H1 (cell line): ENCODE measurements around the gene ZNF763. TPM values are rescaled to one million over a fixed set of nuclear protein-coding genes. Genes with fewer than 3 reads are reported as not detected.

ENCODE experiments used
- CTCF ChIA-PET: fragments of 300-600 bp; sonication (Branson Sonifier 250); formaldehyde crosslinking; loops from one replicate; lab custom pipeline; 2021; ENCODE audit not compliant: partially characterized antibody; lab: Charles Lee
- POLR2A ChIA-PET: fragments of 300-600 bp; sonication (Branson Sonifier 250); formaldehyde crosslinking; loops from one replicate; lab custom pipeline; 2021; ENCODE audit warnings: inconsistent platforms; ENCODE audit not compliant: partially characterized antibody; lab: Charles Lee
- DNase-seq, 2 experiments: peaks; one replicate each; pipeline versions ENCODE4 v3.0.0 to v3.0.0-alpha.2; 2010 to 2022; ENCODE audit warnings: low spot score in 2 of 2, low read depth in 1 of 2, mixed read lengths in 1 of 2
- FAIRE-seq: peaks from 2 replicates; lab custom pipeline; 2011; peaks lifted over from hg19 to GRCh38; lab: Jason Lieb, UNC
- H2AFZ ChIP-seq: 2 replicates; pipeline ENCODE4 v1.8.1; 2012; ENCODE audit warnings: low read length, inconsistent platforms
- H2AK5ac ChIP-seq: 2 replicates; pipeline ENCODE4 v1.6.1; 2013; ENCODE audit warnings: low read depth, low read length
- H2BK120ac ChIP-seq: replicated peaks from 2 replicates; pipeline ENCODE3; 2013; ENCODE audit warnings: low read depth, low read length, inconsistent platforms
- H2BK12ac ChIP-seq: 2 replicates; pipeline ENCODE4 v1.6.1; 2013; ENCODE audit warnings: low read depth, low read length
- H2BK15ac ChIP-seq: 2 replicates; pipeline ENCODE4 v1.6.1; 2013; ENCODE audit warnings: low read length
- H2BK20ac ChIP-seq: 2 replicates; pipeline ENCODE4 v1.6.1; 2013; ENCODE audit warnings: low read length
- H2BK5ac ChIP-seq: 2 replicates; pipeline ENCODE4 v1.6.1; 2013; ENCODE audit warnings: low read depth, low read length
- H3K14ac ChIP-seq: 2 replicates; pipeline ENCODE4 v1.6.1; 2013; ENCODE audit warnings: inconsistent platforms; ENCODE audit not compliant: insufficient read length
- H3K18ac ChIP-seq: 2 replicates; pipeline ENCODE4 v1.6.1; 2013; ENCODE audit warnings: low read length; ENCODE audit errors: extremely low read depth
- H3K23ac ChIP-seq: 2 replicates; pipeline ENCODE4 v1.6.1; 2013; ENCODE audit warnings: inconsistent platforms; ENCODE audit not compliant: insufficient read length
- H3K23me2 ChIP-seq: 2 replicates; pipeline ENCODE4 v1.6.1; 2013; ENCODE audit warnings: low read depth, low read length
- H3K27ac ChIP-seq: 2 replicates; pipeline ENCODE4 v1.6.1; 2011; ENCODE audit warnings: low read depth, low read length, inconsistent platforms
- H3K27me3 ChIP-seq, 4 experiments: replicated peaks in 1 of 4; 1 replicate in 1 of 4; 2 replicates in 3 of 4; pipeline versions ENCODE4 v1.6.1 to v1.8.1; 2011 to 2013; ENCODE audit warnings: low read length in 3 of 4, mild to moderate bottlenecking in 3 of 4, inconsistent platforms in 2 of 4, mixed read lengths in 2 of 4, moderate library complexity in 1 of 4; ENCODE audit not compliant: control insufficient read depth in 3 of 4, insufficient read depth in 3 of 4; ENCODE audit errors: extremely low read depth in 1 of 4
- H3K36me3 ChIP-seq, 4 experiments: 2 replicates each; pipeline versions ENCODE4 v1.6.1 to v1.8.1; 2011 to 2013; ENCODE audit warnings: mild to moderate bottlenecking in 4 of 4, low read length in 3 of 4, moderate library complexity in 2 of 4, control low read depth in 1 of 4, inconsistent platforms in 1 of 4; ENCODE audit not compliant: insufficient read depth in 4 of 4, control insufficient read depth in 2 of 4
- H3K4ac ChIP-seq: replicated peaks from 2 replicates; pipeline ENCODE3; 2013; ENCODE audit warnings: low read length, low read depth, mixed read lengths, inconsistent platforms; ENCODE audit not compliant: insufficient read length
- H3K4me1 ChIP-seq, 4 experiments: replicated peaks in 1 of 4; 1 replicate in 1 of 4; 2 replicates in 3 of 4; pipeline versions ENCODE4 v1.6.1 to v1.8.1; 2011 to 2013; ENCODE audit warnings: low read length in 3 of 4, inconsistent platforms in 2 of 4, mixed read lengths in 1 of 4; ENCODE audit not compliant: insufficient read depth in 4 of 4, control insufficient read depth in 3 of 4
- H3K4me2 ChIP-seq, 2 experiments: 2 replicates each; pipeline versions ENCODE4 v1.6.1 to v1.8.1; 2011 to 2013; ENCODE audit warnings: low read depth in 2 of 2, low read length in 2 of 2, control low read depth in 1 of 2, inconsistent platforms in 1 of 2, mild to moderate bottlenecking in 1 of 2; ENCODE audit not compliant: insufficient read depth in 1 of 2
- H3K4me3 ChIP-seq, 4 experiments: fragments of 200-600, 300-600 bp in 1 of 4; sonication (generic), shearing (Covaris generic), sonication (Bioruptor Twin) in 1 of 4; 2 replicates each; pipeline versions ENCODE4 v1.5.1 to v1.8.1; 2011 to 2016; ENCODE audit warnings: low read length in 4 of 4, low read depth in 3 of 4, control low read depth in 2 of 4, inconsistent platforms in 2 of 4, mild to moderate bottlenecking in 2 of 4, mixed read lengths in 1 of 4, moderate library complexity in 1 of 4; ENCODE audit not compliant: insufficient read depth in 2 of 4; ENCODE audit errors: extremely low read depth in 1 of 4
- H3K56ac ChIP-seq: replicated peaks from 2 replicates; pipeline ENCODE3; 2013; ENCODE audit warnings: low read depth, mild to moderate bottlenecking, mixed read lengths, low read length, inconsistent platforms; ENCODE audit not compliant: insufficient read length
- H3K79me1 ChIP-seq: 2 replicates; pipeline ENCODE4 v1.6.1; 2013; ENCODE audit warnings: low read depth, low read length, control low read depth
- H3K79me2 ChIP-seq, 2 experiments: 2 replicates each; pipeline versions ENCODE4 v1.6.1 to v1.8.1; 2012 to 2013; ENCODE audit warnings: low read length in 2 of 2, mild to moderate bottlenecking in 2 of 2, inconsistent platforms in 1 of 2; ENCODE audit not compliant: insufficient read depth in 2 of 2, control insufficient read depth in 1 of 2
- H3K9ac ChIP-seq, 4 experiments: replicated peaks in 1 of 4; 1 replicate in 1 of 4; 2 replicates in 3 of 4; pipeline versions ENCODE4 v1.6.1 to v1.8.1; 2011 to 2013; ENCODE audit warnings: low read depth in 3 of 4, low read length in 3 of 4, control low read depth in 2 of 4, mild to moderate bottlenecking in 2 of 4, moderate library complexity in 2 of 4, inconsistent platforms in 1 of 4; ENCODE audit errors: extremely low read depth in 1 of 4
- H3K9me3 ChIP-seq, 2 experiments: 2 replicates each; pipeline versions ENCODE4 v1.6.1 to v1.8.1; 2012 to 2013; ENCODE audit warnings: mild to moderate bottlenecking in 2 of 2, moderate library complexity in 2 of 2, control low read depth in 1 of 2, inconsistent platforms in 1 of 2, low read depth in 1 of 2, low read length in 1 of 2, mixed read lengths in 1 of 2; ENCODE audit not compliant: insufficient read depth in 2 of 2
- H4K20me1 ChIP-seq, 2 experiments: replicated peaks in 1 of 2; 2 replicates each; pipeline versions ENCODE3 to v1.8.1; 2011 to 2013; ENCODE audit warnings: inconsistent platforms in 2 of 2, low read length in 2 of 2, mild to moderate bottlenecking in 1 of 2; ENCODE audit not compliant: insufficient read depth in 2 of 2, control insufficient read depth in 1 of 2
- H4K5ac ChIP-seq: 2 replicates; pipeline ENCODE4 v1.6.1; 2013; ENCODE audit warnings: low read length, low read depth, mixed read lengths, inconsistent platforms; ENCODE audit not compliant: insufficient read length
- H4K8ac ChIP-seq: 2 replicates; pipeline ENCODE4 v1.8.0; 2013; ENCODE audit warnings: mild to moderate bottlenecking, moderate library complexity, low read length, inconsistent platforms; ENCODE audit not compliant: insufficient read depth; ENCODE audit errors: extremely low read depth
- H4K91ac ChIP-seq: replicated peaks from 2 replicates; pipeline ENCODE3; 2013; ENCODE audit warnings: low read length, mixed read lengths, inconsistent platforms; ENCODE audit not compliant: insufficient read length
- JUND ChIP-seq: IDR thresholded peaks from 2 replicates; pipeline ENCODE4 v1.6.1; 2011; ENCODE audit warnings: mild to moderate bottlenecking, improper control_type of control experiment, low read length
- ZNF274 ChIP-seq: IDR thresholded peaks from 2 replicates; pipeline ENCODE4 v1.7.0; 2012; ENCODE audit warnings: low read length, borderline replicate concordance; ENCODE audit errors: extremely low read depth
- WGBS, 2 experiments: shearing (Covaris generic) in 1 of 2; methylation state at CpG; one replicate each; pipeline versions ENCODE4 v1.1.6 to v1.1.7; 2013 to 2015; ENCODE audit warnings: low lambda C conversion rate in 2 of 2, mixed read lengths in 2 of 2, inconsistent platforms in 1 of 2, low coverage in 1 of 2, missing lambda C conversion rate in 1 of 2; ENCODE audit not compliant: insufficient replicate concordance in 2 of 2, insufficient coverage in 1 of 2, insufficient read length in 1 of 2; ENCODE audit errors: extremely low coverage in 1 of 2, missing lambda C conversion rate in 1 of 2; 5-methylcytosine and 5-hydroxymethylcytosine counted together
- polyA plus RNA-seq, 7 experiments: library from polyadenylated mRNA; depleted of rRNA in 3 of 7; stranded (reverse) in 5 of 7; unstranded in 2 of 7; fragments of >200 nt in 5 of 7; fragments of 200-250 nt in 2 of 7; gene quantifications; 1 replicate in 5 of 7; 2 replicates in 1 of 7; 4 replicates in 1 of 7; pipeline versions ENCODE4 v1.2.1 to v1.2.3, GENCODE V29; 2011 to 2013; ENCODE audit warnings: missing spikeins in 2 of 7, mixed read lengths in 2 of 7
- total RNA-seq: library from RNA; stranded (reverse); fragmentation: NEBNext Ultra II Directional; extraction: Animal tissue kit (Norgen Biotek cat#: 25700); gene quantifications from 2 replicates; pipeline ENCODE4 v1.2.1, GENCODE V29; 2021

Gene ZNF763
- total and polyA plus RNA-seq, 2 of the 8 experiments (the other 6 are each of a cell fraction or from before 2014, with no cell fraction given) = 0.39 to 1.7 TPM

DNA sequence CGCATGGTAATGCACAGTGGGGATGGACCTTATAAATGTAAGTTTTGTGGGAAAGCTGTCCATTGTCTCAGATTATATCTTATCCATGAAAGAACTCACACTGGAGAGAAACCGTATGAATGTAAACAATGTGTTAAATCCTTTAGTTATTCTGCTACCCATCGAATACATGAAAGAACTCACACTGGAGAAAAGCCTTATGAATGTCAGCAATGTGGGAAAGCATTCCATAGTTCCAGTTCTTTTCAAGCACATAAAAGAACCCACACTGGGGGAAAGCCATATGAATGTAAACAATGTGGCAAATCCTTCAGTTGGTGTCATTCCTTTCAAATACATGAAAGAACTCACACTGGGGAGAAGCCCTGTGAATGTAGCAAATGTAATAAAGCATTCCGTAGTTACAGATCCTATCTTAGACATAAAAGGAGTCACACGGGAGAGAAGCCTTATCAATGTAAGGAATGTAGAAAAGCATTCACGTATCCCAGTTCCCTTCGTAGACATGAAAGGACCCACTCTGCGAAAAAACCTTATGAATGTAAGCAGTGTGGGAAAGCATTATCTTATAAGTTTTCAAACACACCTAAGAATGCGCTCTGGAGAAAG lies 13.8 kb downstream of the ZNF763 start:
- no peak overlapping the region for H2AK5ac ChIP-seq
- no peaks in the 10 kb centered on the region for H3K23me2 ChIP-seq
- H3K4me2 ChIP-seq = no peak overlapping the region
- no peak overlapping the region for H2BK120ac ChIP-seq
- DNase-seq = no peak
- H3K18ac ChIP-seq = no peak overlapping the region
- no peak overlapping the region for H3K23ac ChIP-seq
- H3K4me1 ChIP-seq = no peaks in the 10 kb centered on the region
- H2BK5ac ChIP-seq = no peak overlapping the region
- peaks cover 64 to 79% of the 10 kb centered on the region in 2 experiments for H3K9me3 ChIP-seq
- POLR2A ChIA-PET = no interaction called here
- H3K14ac ChIP-seq = no peak overlapping the region
- H4K20me1 ChIP-seq = no peaks in the 10 kb centered on the region
- no peaks in the 10 kb centered on the region for H3K27me3 ChIP-seq
- TF ChIP-seq ZNF274 (peak; percentile 66; the same call in 1 of the 2 replicates), JUND (no peak)
- H4K8ac ChIP-seq = no peak overlapping the region
- CTCF ChIA-PET = no interaction called here
- H2BK20ac ChIP-seq = no peak overlapping the region
- no peak overlapping the region for H4K91ac ChIP-seq
- H3K27ac ChIP-seq = no peak overlapping the region
- 90% methylated on average over 9 of the region's 9 CpGs; no CpG with 5 or more reads in 1 of the 2 experiments for WGBS, 2 experiments
- no peak overlapping the region for H2AFZ ChIP-seq
- H2BK15ac ChIP-seq = no peak overlapping the region
- H3K36me3 ChIP-seq = peaks cover 0 to 14% (median 0%) of the 10 kb centered on the region in 4 experiments; a peak in 2 of 8 replicates
- no peak overlapping the region for H3K9ac ChIP-seq
- FAIRE-seq = no peak
- H3K79me1 ChIP-seq = no peaks in the 10 kb centered on the region
- no peaks in the 10 kb centered on the region for H3K79me2 ChIP-seq
- no peak overlapping the region for H3K4ac ChIP-seq
- no peak overlapping the region for H2BK12ac ChIP-seq
- H3K56ac ChIP-seq = no peak overlapping the region
- no peak overlapping the region for H4K5ac ChIP-seq
- H3K4me3 ChIP-seq = no peak overlapping the region
